HEK293 (cell line): ENCODE data around the gene CAMTA2.

Experiments
- KLF10 ChIP-seq: fragments of 450-650 bp; IDR thresholded peaks from 2 replicates; pipeline ENCODE4 v1.5.1; 2018; ENCODE audit warnings: missing biosample characterization, mild to moderate bottlenecking, missing genetic modification characterization
- OVOL3 ChIP-seq: fragments of 450-650 bp; formaldehyde crosslinking; IDR thresholded peaks from 2 replicates; pipeline ENCODE4 v1.5.1; 2016; ENCODE audit warnings: missing biosample characterization, missing genetic modification characterization
- REPIN1 ChIP-seq: fragments of 450-650 bp; formaldehyde crosslinking; IDR thresholded peaks from 2 replicates; pipeline ENCODE4 v1.5.1; 2017; ENCODE audit warnings: missing biosample characterization, missing genetic modification characterization, low read depth
- ZBTB48 ChIP-seq: fragments of 450-650 bp; formaldehyde crosslinking; IDR thresholded peaks from 2 replicates; pipeline ENCODE4 v1.5.1; 2016; ENCODE audit warnings: missing biosample characterization, missing genetic modification characterization
- ZFP3 ChIP-seq: fragments of 450-650 bp; formaldehyde crosslinking; IDR thresholded peaks from 2 replicates; pipeline ENCODE4 v1.5.1; 2016; ENCODE audit warnings: low read depth, missing biosample characterization, missing genetic modification characterization
- ZNF114 ChIP-seq: fragments of 450-650 bp; formaldehyde crosslinking; IDR thresholded peaks from 2 replicates; pipeline ENCODE4 v1.5.0; 2017; ENCODE audit warnings: missing biosample characterization, missing genetic modification characterization
- ZNF132 ChIP-seq: fragments of 450-650 bp; formaldehyde crosslinking; IDR thresholded peaks from 2 replicates; pipeline ENCODE4 v1.5.1; 2017; ENCODE audit warnings: missing biosample characterization, missing genetic modification characterization, borderline replicate concordance
- ZNF146 ChIP-seq: fragments of 450-650 bp; formaldehyde crosslinking; IDR thresholded peaks from 2 replicates; pipeline ENCODE4 v1.5.1; 2016; ENCODE audit warnings: missing biosample characterization, missing genetic modification characterization
- ZNF155 ChIP-seq: fragments of 450-650 bp; formaldehyde crosslinking; IDR thresholded peaks from 2 replicates; pipeline ENCODE4 v1.5.1; 2016; ENCODE audit warnings: missing biosample characterization, missing genetic modification characterization
- ZNF223 ChIP-seq: fragments of 450-650 bp; formaldehyde crosslinking; IDR thresholded peaks from 2 replicates; pipeline ENCODE4 v1.5.1; 2016; ENCODE audit warnings: missing biosample characterization, missing genetic modification characterization
- ZNF266 ChIP-seq: fragments of 450-650 bp; formaldehyde crosslinking; IDR thresholded peaks from 2 replicates; pipeline ENCODE4 v1.5.1; 2016; ENCODE audit warnings: missing biosample characterization, missing genetic modification characterization, low read depth
- ZNF311 ChIP-seq: fragments of 450-650 bp; formaldehyde crosslinking; IDR thresholded peaks from 2 replicates; pipeline ENCODE4 v1.5.1; 2017; ENCODE audit warnings: missing biosample characterization, missing genetic modification characterization, borderline replicate concordance
- ZNF341 ChIP-seq: fragments of 450-650 bp; formaldehyde crosslinking; IDR thresholded peaks from 2 replicates; pipeline ENCODE4; 2016; ENCODE audit warnings: low read depth, missing biosample characterization, missing genetic modification characterization
- ZNF394 ChIP-seq: fragments of 450-650 bp; formaldehyde crosslinking; IDR thresholded peaks from 2 replicates; pipeline ENCODE4 v1.5.1; 2016; ENCODE audit warnings: missing biosample characterization, missing genetic modification characterization, mild to moderate bottlenecking, moderate library complexity, borderline replicate concordance
- ZNF48 ChIP-seq: fragments of 450-650 bp; formaldehyde crosslinking; IDR thresholded peaks from 2 replicates; pipeline ENCODE4 v1.5.1; 2016; ENCODE audit warnings: missing biosample characterization, missing genetic modification characterization
- ZNF549 ChIP-seq: fragments of 450-650 bp; IDR thresholded peaks from 2 replicates; pipeline ENCODE4 v1.5.1; 2018; ENCODE audit warnings: missing biosample characterization, missing genetic modification characterization, mild to moderate bottlenecking, inconsistent platforms, moderate library complexity
- ZNF560 ChIP-seq: fragments of 450-650 bp; formaldehyde crosslinking; IDR thresholded peaks from 2 replicates; pipeline ENCODE4 v1.5.1; 2017; ENCODE audit warnings: missing biosample characterization, missing genetic modification characterization, borderline replicate concordance
- ZNF585B ChIP-seq: fragments of 450-650 bp; formaldehyde crosslinking; IDR thresholded peaks from 2 replicates; pipeline ENCODE4 v1.5.1; 2016; ENCODE audit warnings: missing biosample characterization, missing genetic modification characterization
- ZNF596 ChIP-seq: fragments of 450-650 bp; IDR thresholded peaks from 2 replicates; pipeline ENCODE4 v1.5.0; 2018; ENCODE audit warnings: missing biosample characterization, mild to moderate bottlenecking, missing genetic modification characterization, moderate library complexity
- ZNF626 ChIP-seq: fragments of 450-650 bp; sonication (Bioruptor Pico); formaldehyde crosslinking; IDR thresholded peaks from 2 replicates; pipeline ENCODE4 v1.5.1; 2018; ENCODE audit warnings: missing biosample characterization, missing genetic modification characterization, inconsistent platforms
- ZNF654 ChIP-seq: fragments of 450-650 bp; formaldehyde crosslinking; IDR thresholded peaks from 2 replicates; pipeline ENCODE4 v1.5.1; 2016; ENCODE audit warnings: low read depth, missing biosample characterization, missing genetic modification characterization
- ZNF670 ChIP-seq: fragments of 450-650 bp; formaldehyde crosslinking; IDR thresholded peaks from 2 replicates; pipeline ENCODE4 v1.5.1; 2016; ENCODE audit warnings: missing biosample characterization, missing genetic modification characterization, low read depth
- ZNF677 ChIP-seq: fragments of 450-650 bp; IDR thresholded peaks from 2 replicates; pipeline ENCODE4 v1.5.0; 2018; ENCODE audit warnings: missing biosample characterization, mild to moderate bottlenecking, missing genetic modification characterization, moderate library complexity
- ZNF747 ChIP-seq: fragments of 450-650 bp; formaldehyde crosslinking; IDR thresholded peaks from 2 replicates; pipeline ENCODE4 v1.5.1; 2016; ENCODE audit warnings: missing biosample characterization, missing genetic modification characterization
- ZNF837 ChIP-seq: fragments of 450-650 bp; formaldehyde crosslinking; IDR thresholded peaks from 2 replicates; pipeline ENCODE4 v1.5.1; 2016; ENCODE audit warnings: missing biosample characterization, missing genetic modification characterization
- TF ChIP-seq, protein P1 (sequence below): fragments of 450-650 bp; formaldehyde crosslinking; IDR thresholded peaks from 2 replicates; pipeline ENCODE4 v1.5.1; 2016; ENCODE audit warnings: missing biosample characterization, missing genetic modification characterization
- TF ChIP-seq, protein P2 (sequence below): fragments of 450-650 bp; formaldehyde crosslinking; IDR thresholded peaks from 2 replicates; pipeline ENCODE4 v1.5.1; 2016; ENCODE audit warnings: missing biosample characterization, missing genetic modification characterization
- TF ChIP-seq, protein P3 (sequence below): fragments of 450-650 bp; formaldehyde crosslinking; IDR thresholded peaks from 2 replicates; pipeline ENCODE4 v1.5.1; 2016; ENCODE audit warnings: missing biosample characterization, missing genetic modification characterization
- TF ChIP-seq, protein P4 (sequence below): fragments of 450-650 bp; formaldehyde crosslinking; IDR thresholded peaks from 2 replicates; pipeline ENCODE4 v1.5.1; 2016; ENCODE audit warnings: missing biosample characterization, missing genetic modification characterization
- TF ChIP-seq, protein P5 (sequence below): fragments of 450-650 bp; formaldehyde crosslinking; IDR thresholded peaks from 2 replicates; pipeline ENCODE4 v1.5.1; 2016; ENCODE audit warnings: missing biosample characterization, missing genetic modification characterization

Gene CAMTA2

DNA sequence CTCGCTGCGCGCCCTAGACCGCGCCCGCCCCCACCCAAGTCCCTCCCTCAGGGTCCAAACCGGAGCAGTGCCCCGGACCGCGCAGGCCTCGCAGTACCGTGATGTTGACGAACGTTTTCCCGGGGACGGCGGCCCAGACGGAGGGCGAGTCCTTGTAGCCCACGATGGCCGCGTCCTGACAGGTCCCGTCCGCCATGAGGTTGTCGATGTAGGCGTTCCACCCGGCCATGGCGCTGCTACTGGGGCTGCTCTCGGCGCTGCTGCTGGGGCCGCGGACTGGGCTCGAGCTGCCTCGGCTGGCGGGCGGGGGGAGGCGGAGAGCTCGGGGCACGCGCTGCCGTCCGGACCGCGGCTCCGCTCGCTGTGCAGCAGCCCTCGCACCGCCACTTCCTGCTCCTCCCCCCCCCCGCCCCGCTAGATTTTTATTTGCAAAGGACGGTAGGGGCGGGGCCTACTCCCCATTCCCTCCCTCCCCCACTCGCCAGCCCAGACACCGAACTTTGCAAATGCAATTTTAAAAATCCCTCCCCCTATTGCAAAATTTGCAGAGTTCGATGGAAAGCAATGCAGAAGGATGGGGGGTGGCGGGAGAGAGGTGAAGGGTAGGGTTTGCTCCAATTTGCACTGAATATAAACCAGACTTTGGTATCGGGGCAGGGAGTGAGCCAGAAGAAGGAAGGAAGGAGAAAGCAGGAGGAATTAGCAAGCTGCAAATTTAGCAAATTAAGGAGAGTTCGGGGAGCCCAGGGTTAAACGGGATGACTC lies 39.1 kb downstream of the CAMTA2 start, which contains the start of gene PFN1 (continued):
- TF ChIP-seq, protein P1, sequence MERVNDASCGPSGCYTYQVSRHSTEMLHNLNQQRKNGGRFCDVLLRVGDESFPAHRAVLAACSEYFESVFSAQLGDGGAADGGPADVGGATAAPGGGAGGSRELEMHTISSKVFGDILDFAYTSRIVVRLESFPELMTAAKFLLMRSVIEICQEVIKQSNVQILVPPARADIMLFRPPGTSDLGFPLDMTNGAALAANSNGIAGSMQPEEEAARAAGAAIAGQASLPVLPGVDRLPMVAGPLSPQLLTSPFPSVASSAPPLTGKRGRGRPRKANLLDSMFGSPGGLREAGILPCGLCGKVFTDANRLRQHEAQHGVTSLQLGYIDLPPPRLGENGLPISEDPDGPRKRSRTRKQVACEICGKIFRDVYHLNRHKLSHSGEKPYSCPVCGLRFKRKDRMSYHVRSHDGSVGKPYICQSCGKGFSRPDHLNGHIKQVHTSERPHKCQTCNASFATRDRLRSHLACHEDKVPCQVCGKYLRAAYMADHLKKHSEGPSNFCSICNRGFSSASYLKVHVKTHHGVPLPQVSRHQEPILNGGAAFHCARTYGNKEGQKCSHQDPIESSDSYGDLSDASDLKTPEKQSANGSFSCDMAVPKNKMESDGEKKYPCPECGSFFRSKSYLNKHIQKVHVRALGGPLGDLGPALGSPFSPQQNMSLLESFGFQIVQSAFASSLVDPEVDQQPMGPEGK: peak; percentile 82
- no peak for TF ChIP-seq ZNF114 (tag by site-specific recombination)
- TF ChIP-seq ZNF146: peak; percentile 13; the same call in 1 of the 2 replicates
- TF ChIP-seq, protein P2, sequence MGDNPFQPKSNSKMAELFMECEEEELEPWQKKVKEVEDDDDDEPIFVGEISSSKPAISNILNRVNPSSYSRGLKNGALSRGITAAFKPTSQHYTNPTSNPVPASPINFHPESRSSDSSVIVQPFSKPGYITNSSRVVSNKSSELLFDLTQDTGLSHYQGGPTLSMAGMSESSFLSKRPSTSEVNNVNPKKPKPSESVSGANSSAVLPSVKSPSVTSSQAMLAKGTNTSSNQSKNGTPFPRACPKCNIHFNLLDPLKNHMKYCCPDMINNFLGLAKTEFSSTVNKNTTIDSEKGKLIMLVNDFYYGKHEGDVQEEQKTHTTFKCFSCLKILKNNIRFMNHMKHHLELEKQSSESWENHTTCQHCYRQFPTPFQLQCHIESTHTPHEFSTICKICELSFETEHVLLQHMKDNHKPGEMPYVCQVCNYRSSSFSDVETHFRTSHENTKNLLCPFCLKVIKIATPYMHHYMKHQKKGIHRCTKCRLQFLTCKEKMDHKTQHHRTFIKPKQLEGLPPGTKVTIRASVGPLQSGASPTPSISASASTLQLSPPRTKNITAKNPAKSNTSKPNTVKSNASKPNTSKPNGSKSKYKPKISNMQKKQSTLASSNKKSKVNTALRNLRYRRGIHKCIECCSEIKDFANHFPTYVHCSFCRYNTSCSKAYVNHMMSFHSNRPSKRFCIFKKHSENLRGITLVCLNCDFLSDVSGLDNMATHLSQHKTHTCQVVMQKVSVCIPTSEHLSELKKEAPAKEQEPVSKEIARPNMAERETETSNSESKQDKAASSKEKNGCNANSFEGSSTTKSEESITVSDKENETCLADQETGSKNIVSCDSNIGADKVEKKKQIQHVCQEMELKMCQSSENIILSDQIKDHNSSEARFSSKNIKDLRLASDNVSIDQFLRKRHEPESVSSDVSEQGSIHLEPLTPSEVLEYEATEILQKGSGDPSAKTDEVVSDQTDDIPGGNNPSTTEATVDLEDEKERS: no peak
- TF ChIP-seq, protein P3, sequence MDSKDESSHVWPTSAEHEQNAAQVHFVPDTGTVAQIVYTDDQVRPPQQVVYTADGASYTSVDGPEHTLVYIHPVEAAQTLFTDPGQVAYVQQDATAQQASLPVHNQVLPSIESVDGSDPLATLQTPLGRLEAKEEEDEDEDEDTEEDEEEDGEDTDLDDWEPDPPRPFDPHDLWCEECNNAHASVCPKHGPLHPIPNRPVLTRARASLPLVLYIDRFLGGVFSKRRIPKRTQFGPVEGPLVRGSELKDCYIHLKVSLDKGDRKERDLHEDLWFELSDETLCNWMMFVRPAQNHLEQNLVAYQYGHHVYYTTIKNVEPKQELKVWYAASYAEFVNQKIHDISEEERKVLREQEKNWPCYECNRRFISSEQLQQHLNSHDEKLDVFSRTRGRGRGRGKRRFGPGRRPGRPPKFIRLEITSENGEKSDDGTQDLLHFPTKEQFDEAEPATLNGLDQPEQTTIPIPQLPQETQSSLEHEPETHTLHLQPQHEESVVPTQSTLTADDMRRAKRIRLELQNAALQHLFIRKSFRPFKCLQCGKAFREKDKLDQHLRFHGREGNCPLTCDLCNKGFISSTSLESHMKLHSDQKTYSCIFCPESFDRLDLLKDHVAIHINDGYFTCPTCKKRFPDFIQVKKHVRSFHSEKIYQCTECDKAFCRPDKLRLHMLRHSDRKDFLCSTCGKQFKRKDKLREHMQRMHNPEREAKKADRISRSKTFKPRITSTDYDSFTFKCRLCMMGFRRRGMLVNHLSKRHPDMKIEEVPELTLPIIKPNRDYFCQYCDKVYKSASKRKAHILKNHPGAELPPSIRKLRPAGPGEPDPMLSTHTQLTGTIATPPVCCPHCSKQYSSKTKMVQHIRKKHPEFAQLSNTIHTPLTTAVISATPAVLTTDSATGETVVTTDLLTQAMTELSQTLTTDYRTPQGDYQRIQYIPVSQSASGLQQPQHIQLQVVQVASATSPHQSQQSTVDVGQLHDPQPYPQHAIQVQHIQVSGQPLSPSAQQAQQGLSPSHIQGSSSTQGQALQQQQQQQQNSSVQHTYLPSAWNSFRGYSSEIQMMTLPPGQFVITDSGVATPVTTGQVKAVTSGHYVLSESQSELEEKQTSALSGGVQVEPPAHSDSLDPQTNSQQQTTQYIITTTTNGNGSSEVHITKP (tag by site-specific recombination): peak; percentile 100
- no peak for TF ChIP-seq ZFP3
- no peak for TF ChIP-seq KLF10 (tag by site-specific recombination)
- TF ChIP-seq ZNF266 (tag by site-specific recombination): no peak
- no peak for TF ChIP-seq ZNF311 (tag by site-specific recombination)
- TF ChIP-seq ZNF670 (tag by site-specific recombination): no peak
- TF ChIP-seq, protein P4, sequence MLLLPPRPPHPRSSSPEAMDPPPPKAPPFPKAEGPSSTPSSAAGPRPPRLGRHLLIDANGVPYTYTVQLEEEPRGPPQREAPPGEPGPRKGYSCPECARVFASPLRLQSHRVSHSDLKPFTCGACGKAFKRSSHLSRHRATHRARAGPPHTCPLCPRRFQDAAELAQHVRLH: peak; percentile 37; the same call in 1 of the 2 replicates
- peak; percentile 2; the same call in 1 of the 2 replicates for TF ChIP-seq ZNF585B (tag by site-specific recombination)
- TF ChIP-seq ZNF155 (tag by site-specific recombination): no peak
- peak; percentile 59; the same call in 1 of the 2 replicates for TF ChIP-seq REPIN1 (tag by site-specific recombination)
- no peak for TF ChIP-seq ZNF549 (tag by site-specific recombination)
- TF ChIP-seq OVOL3: no peak; the same call in 1 of the 2 replicates
- no peak for TF ChIP-seq ZNF677 (tag by site-specific recombination)
- TF ChIP-seq ZNF223 (tag by site-specific recombination): no peak
- TF ChIP-seq, protein P5, sequence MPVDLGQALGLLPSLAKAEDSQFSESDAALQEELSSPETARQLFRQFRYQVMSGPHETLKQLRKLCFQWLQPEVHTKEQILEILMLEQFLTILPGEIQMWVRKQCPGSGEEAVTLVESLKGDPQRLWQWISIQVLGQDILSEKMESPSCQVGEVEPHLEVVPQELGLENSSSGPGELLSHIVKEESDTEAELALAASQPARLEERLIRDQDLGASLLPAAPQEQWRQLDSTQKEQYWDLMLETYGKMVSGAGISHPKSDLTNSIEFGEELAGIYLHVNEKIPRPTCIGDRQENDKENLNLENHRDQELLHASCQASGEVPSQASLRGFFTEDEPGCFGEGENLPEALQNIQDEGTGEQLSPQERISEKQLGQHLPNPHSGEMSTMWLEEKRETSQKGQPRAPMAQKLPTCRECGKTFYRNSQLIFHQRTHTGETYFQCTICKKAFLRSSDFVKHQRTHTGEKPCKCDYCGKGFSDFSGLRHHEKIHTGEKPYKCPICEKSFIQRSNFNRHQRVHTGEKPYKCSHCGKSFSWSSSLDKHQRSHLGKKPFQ (tag by site-specific recombination): no peak
- TF ChIP-seq ZNF747 (tag by site-specific recombination): no peak
- TF ChIP-seq ZNF560 (tag by site-specific recombination): no peak
- TF ChIP-seq ZNF626 (tag by site-specific recombination): no peak
- TF ChIP-seq ZNF132 (tag by site-specific recombination): no peak
- peak; percentile 84 for TF ChIP-seq ZNF341 (tag by site-specific recombination)
- no peak; the same call in 1 of the 2 replicates for TF ChIP-seq ZNF837 (tag by site-specific recombination)
- TF ChIP-seq ZBTB48 (tag by site-specific recombination): no peak; the same call in 1 of the 2 replicates
- no peak for TF ChIP-seq ZNF654
- no peak for TF ChIP-seq ZNF596
- no peak for TF ChIP-seq ZNF48
- TF ChIP-seq ZNF394 (tag by site-specific recombination): peak; percentile 14; the same call in 1 of the 2 replicates
